Right renal cortex interstitium (tissue), 3 donors: ENCODE results near the gene TPI1. TPM values are rescaled to one million over a fixed set of nuclear protein-coding genes. Genes with fewer than 3 reads are reported as not detected.

Experiments
- DNase-seq, 3 donors: peaks; one replicate each; pipeline ENCODE4 v3.0.0-alpha.2; 2013; ENCODE audit warnings: low read depth in 3 of 3, low spot score in 2 of 3
- polyA plus RNA-seq, 3 donors: library from polyadenylated mRNA; unstranded; fragments of 120-200 nt; gene quantifications; one replicate each; pipeline ENCODE4 v1.2.1, GENCODE V29; 2013; ENCODE audit not compliant: insufficient read length in 3 of 3

TPI1 gene
- polyA plus RNA-seq, 3 donors, result 611 to 637 (median 629) TPM

DNA sequence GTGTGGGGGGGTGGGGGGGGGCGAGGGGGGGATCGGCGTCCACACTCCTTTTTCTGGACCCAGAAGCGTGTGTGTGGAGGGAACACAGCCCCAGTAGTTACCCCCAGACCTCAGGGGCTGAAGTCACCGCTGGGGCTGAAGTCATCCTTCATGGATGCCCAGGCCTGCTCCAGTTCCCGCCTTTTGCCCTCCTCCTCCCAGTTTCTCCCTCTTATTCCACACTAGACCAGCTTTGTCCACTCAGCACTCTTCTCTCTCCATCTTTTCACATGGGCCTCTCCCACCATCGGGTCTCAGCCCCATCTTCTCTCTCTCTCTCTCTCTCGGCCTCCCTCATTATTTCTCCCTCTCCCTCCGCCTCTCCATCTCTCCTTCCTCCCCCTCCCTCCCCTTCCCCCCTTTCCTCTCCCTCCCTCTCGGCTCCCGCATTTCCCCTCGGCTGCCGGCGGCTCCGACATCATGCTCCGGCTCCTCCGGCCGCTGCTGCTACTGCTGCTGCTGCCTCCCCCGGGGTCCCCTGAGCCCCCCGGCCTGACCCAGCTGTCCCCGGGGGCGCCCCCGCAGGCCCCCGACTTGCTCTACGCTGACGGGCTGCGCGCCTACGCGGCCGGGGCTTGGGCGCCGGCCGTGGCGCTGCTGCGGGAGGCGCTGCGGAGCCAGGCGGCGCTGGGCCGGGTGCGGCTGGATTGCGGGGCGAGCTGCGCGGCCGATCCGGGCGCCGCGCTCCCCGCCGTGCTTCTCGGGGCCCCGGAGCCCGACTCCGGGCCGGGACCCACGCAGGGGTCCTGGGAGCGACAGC is 39.1 kb upstream of the TPI1 start, which contains the start of gene P3H3:
P3H3 (plus strand) TSS at position 426 of the 799 bp plus-strand sequence; CDS start at position 460, 34 bp downstream.
- DNase-seq, result peak in 1 of 3 donors; percentile 45

DNA sequence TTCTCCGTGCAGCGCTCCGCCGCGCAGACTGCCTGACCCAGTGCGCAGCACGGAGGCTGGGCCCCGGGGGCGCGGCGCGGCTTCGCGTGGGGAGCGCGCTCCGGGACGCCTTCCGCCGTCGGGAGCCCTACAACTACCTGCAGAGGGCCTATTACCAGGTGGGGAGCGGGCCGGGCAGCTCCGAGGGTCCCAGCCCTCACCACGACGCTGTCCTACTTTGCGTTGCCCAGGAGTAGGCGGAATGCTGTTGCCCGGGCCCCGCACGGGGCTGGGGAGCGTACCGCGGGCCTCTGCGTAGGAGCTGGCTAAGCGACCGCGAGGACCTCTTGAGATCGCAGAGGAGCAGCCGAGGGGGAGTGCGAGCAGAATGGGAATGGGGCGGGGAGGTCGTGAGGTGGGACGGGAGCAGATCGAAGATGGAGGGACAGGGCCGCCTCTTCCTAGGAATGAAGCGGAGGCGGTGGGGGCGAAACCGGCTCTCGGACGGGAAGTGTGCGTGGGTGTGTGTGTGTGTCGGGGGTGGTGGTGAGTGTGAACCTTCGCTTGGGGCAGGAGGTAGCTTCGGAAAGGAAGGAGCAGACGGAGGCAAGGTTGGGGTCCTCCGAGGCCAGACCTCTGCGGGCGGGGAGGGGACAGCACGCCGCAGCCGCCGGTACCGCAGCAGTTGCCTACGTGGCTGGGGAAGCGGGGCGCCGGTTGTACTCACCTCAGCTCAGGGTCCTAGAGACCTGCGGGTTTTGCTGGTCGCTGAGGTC is 38.4 kb upstream of the TPI1 start:
- DNase-seq, result peak in 1 of 3 donors; percentile 44

DNA sequence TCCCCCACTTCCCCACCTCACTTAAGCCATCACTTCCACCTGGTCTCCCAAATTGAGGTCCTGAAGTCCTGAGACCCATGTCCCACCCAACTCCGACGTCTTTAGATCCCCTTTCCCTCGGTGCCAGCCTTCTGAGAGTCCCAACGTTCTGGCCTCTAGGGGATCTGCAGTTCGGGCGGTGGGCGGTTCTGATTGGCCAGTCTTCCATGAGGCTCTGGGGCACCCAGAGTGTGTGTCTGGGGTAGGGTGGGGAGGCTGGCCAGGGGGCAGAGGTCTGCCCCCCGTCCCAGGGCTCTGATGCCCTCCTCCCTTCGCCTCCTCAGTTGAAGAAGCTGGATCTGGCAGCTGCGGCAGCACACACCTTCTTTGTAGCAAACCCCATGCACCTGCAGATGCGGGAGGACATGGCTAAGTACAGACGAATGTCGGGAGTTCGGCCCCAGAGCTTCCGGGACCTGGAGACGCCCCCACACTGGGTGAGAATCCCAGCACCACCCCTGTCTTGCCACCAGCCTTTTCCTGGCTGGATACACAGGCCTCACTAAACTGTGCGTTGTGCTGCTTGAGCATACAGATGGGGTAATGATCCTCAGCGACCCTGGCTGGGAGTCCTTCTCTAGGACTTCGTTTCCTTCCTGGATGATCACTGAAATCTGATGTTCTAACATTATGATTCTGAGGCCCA is 37.7 kb upstream of the TPI1 start:
- DNase-seq, result no peak

DNA sequence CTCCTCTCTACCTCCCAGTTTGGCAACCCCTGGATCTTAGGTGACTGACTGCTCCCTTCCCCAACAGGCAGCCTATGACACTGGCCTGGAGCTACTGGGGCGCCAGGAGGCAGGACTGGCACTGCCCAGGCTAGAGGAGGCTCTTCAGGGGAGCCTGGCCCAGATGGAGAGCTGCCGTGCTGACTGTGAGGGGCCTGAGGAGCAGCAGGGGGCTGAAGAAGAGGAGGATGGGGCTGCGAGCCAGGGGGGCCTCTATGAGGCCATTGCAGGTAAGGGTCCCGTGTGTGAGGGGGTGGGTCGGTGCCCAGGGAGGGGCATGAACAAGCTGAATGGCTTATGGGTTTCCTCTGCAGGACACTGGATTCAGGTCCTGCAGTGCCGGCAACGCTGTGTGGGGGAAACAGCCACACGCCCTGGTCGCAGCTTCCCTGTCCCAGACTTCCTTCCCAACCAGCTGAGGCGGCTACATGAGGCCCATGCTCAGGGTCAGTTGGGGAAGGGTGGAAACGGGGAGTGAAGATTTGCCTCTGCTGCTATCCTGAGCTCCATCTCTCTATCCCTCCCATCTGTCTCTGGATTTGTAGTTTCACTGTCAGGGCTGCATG is 36.9 kb upstream of the TPI1 start:
- no peak for DNase-seq

DNA sequence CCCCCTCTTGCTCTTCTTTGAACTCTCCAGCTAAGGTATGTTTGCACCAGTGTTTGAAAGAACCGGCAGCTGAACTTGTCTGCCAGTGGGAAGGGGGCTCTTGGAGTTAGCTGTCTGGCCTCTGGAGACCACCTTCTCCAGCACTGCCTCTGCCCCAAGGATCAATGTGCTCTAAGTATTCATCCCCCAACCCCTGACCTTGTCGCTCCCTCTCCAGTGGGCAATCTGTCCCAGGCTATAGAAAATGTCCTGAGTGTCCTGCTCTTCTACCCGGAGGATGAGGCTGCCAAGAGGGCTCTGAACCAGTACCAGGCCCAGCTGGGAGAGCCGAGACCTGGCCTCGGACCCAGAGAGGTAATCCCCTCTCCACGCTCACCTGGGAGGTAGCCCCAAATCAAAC is 36.3 kb upstream of the TPI1 start:
- DNase-seq, result no peak

DNA sequence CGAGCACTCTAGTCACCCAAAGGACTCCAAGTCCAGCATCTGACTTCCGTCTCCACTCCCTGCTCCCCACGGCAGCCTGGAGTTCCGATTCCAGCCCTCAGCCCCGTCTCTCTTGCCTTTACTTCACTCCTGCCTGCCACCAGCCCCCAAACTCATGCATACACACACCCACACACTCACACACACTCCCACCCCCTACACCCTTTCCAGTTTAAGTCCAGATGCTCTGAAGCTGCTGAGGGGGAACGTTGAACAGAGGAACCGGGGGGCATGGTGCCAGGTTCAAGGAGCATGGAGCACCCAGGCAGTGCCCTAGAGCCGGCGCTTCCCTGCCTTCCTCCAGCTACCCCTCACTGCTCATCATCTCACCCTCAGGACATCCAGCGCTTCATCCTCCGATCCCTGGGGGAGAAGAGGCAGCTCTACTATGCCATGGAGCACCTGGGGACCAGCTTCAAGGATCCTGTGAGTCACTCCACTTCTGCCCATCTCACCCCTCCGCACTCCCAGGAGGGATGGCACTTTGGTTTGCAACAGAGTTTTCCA is 35.8 kb upstream of the TPI1 start:
- DNase-seq, result no peak

DNA sequence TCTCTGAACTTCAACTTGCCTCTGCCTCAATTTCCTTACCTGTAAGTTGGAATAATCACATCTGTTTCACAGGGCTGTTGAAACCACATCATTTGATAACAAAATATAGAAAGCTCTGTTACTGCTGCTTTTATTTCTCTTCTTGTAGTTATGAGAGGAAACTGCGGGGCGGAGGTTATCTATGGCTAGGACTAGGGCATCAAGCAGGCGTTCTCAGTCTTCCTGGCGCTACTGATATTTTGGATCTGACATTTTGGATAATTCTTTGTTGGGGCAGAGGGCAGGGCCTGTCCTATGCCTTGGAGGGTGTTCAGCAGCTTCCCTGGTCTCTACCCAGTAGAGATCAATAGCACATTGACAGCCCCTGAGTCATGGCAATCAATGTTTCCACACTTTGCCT is 35.2 kb upstream of the TPI1 start:
- no peak for DNase-seq

DNA sequence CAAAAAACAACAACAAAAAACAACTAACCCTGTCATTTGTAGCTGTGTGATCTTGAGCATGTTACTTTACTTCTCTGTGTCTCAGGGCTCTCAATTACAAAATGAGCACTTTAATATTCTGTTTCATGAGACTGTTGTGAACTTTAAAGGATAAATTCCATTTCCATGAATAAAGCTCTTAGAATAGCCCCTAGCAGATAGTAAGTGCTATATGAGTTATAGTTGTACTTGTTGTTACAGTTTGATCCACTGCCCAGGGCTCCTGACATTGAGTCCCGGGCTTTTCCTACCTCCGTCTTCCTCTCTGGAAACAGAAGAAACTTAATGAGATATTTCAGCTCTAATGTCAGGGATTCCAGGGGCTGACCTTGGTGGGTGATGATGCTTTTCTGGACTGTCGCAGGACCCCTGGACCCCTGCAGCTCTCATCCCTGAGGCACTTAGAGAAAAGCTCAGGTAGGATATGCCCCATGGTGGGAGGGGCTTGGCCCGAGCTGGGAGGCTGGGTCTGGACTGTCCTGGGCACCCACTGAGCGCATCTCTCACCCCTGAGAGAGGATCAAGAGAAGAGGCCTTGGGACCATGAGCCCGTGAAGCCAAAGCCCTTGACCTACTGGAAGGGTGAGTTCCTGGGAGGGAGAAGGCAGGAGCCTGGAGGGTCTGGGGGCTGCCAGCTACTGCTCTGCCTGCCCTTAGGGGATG is 34.0 kb upstream of the TPI1 start:
- DNase-seq, result no peak

DNA sequence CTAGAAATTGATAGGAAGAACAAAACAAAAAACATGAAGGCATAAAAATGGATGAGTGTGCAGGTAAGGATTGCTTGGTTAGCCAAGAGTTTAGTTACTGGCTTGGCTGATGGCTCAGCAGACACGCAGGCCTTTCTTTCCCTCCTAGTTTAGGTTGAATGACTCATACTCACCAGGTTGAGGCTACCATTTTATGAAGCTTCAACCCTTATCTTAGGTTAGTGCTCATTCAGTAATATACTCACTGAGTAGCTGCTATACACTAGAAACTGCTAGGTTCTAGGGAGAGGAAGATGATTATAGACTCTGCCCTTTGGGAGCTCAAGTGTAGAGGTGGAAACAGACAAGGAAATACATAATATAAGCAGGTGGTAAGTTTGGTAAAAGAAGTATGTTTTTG is 33.1 kb upstream of the TPI1 start:
- no peak for DNase-seq

DNA sequence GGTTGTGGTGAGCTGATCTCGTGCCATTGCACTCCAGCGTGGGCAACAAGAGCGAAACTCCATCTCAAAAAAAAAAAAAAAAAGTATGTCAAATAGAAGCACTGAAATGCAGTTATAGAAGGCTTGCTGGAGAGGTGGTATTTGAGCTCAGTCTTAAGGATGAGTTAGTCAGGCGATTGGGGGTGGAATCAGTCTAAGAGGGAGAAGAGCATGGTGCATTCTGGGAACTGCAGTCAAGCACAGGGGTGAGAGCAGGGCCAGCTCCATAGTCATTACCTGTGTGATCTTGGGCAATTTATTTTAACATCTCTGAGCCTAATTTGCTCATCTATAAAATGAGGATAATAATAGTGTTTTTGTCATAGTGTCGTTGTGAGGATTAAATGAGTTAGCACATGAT is 32.5 kb upstream of the TPI1 start:
- no peak for DNase-seq

DNA sequence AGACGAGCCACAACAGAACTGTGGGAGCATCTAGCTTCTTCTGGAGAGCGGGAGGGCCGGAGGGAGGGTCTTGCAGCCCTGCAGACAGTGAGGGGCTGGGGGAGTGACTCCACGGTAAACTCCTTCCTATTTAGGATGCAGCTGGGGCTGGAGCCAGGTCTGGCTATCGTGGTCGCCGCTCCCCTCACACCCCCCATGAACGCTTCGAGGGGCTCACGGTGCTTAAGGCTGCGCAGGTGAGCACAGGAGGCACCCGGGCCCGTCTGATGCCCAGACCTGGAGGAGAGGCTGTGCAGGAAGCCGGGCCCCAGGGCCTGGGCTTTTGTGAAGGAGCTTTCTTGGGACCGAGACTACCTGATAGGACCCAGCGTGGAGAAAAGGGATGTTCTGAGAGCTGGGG is 30.5 kb upstream of the TPI1 start:
- DNase-seq, result no peak

DNA sequence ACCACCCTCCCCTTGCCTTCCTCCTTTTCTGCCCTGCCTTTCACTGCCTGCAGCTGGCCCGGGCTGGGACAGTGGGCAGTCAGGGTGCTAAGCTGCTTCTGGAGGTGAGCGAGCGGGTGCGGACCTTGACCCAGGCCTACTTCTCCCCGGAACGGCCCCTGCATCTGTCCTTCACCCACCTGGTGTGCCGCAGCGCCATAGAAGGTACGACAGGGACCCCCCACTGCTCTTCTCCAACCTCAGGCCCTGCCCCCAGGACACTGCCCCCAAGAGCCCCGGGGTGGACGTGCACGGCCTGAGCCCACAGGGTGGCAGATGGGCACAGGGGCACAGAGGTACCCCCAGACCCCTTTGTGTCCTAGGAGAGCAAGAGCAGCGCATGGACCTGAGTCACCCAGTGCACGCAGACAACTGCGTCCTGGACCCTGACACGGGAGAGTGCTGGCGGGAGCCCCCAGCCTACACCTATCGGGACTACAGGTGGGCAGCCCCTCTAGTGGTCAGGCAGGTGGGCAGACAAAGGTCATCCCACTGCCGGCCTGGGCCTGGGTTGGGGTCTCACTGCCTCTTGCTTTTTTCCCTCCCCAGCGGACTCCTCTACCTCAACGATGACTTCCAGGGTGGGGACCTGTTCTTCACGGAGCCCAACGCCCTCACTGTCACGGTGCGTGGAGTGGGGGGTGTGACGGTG is 29.8 kb upstream of the TPI1 start:
- DNase-seq, result no peak

DNA sequence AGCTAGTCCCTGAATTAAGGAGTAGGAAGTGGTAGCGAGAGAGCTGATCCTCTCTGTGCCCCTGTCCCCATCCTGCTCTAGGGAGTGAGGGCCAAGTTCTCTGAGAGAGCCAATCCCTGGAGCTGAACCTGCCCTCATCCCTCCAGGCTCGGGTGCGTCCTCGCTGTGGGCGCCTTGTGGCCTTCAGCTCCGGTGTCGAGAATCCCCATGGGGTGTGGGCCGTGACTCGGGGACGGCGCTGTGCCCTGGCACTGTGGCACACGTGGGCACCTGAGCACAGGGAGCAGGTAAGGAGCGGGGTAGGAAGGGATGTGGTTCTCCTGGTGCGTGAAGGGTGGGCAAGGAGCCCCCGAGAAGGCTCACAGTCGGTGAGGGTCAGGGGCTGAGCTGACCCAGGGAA is 28.5 kb upstream of the TPI1 start:
- DNase-seq, result no peak

DNA sequence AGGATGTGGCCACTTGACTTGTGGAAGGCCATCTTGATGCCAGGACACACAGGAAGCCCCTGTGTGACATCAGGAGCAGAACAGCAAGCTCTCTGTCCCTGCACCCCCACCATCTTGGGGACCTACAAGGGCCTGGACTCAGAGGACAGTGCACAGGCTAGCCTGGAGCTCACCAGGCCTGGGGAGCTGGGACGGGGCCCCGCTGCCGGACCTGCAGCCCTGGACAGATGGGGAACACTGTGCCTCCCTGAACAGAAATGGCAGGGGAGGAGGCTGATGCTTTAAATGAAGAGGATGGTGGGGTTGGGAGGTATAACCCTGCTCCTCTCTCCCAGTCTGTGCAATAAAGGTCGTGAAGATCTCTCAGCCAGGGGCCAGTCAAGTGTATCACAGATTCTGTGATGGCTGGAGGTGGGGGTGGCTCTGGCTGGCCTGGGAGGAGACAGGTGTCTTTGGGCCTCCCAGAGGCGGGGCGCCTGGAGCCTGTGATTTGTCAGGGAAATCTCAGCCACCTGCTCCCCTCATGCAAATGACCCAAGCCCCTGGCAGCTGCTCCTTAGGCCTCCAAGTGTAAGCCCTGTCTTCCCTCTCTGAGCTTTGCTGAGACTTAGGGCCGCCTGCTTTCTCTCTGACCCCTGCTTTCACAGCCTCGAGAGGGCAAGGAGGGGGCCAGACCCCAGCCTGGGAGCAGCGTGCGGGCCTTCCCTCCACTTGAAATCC is 27.7 kb upstream of the TPI1 start:
- no peak for DNase-seq

DNA sequence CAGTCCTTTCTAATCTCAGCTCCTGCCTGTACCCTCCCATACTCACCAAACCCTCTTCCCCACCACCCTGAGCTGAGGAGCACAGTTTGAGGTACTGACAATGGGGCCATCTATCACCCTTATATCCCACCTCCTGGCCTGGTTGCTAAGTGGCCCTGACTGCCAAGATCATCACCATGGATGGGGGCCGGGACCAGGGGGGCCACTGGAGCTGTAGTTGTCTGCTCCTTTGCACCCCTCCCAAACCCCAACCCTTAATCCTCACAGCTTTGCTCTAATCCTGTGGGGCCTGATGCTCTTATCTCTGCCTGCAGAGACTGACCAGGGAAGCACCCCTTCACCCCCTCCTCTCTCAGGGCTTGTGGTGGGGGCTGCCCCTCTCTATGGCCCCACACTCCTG is 27.0 kb upstream of the TPI1 start:
- no peak for DNase-seq

DNA sequence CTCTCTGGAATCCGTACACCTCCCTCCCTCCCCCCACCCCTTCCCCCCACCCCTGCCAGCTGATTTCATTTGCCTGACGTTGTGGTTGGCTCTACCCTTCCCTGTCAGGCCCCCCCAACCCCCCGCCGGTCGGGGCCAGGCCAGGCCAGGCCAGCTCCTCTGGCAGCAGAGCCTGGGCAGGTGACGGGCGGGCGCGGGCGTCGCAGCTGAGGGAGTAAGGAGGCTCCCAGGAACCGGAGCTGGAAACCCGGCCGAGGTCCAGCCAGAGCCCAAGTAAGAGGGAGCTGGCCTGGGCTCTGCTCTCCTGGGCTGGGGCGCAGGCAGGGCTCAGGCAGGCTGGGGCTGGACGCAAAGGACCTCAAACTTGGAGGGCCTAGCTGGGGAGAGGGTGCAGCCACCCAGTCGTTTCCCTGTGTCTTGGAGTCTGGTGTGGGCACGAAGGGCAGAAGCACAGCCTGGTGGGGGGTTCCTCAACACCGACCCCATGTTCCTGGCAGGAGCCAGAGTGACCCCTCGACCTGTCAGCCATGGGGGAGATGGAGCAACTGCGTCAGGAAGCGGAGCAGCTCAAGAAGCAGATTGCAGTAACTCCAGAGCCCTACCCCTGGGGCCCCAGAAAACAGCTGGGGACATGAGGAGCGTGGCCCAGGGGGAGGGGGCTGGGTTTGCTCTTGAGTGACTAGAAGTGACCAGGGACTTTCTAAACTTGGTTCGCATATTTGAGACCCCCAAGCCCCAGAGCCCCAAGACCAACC is 26.4 kb upstream of the TPI1 start, which contains the start of gene GNB3:
GNB3 (plus strand) TSS at position 165 of the 755 bp plus-strand sequence; CDS start at position 528, 363 bp downstream.
- no peak for DNase-seq

DNA sequence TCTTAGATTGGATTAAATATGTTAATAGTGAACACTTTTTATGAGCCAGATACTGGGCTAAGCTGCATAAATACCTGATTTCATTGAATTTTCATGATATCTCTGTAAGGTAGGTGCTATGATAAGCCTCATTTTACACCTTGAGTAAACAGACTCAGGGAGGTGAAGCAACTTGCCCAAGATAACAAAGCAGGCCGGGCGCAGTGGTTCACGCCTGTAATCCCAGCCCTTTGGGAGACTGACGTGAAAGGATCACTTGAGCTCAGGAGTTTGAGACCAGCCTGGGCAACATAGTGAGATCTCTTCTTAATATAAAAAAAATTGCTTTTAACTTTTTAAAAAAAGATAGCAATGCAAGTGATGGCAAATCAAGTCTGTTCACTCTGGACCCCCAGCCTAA is 25.3 kb upstream of the TPI1 start:
- no peak for DNase-seq
